Sigmoid colon (tissue), 7 donors: ENCODE data around the gene IQCE. TPM values are rescaled to one million over a fixed set of nuclear protein-coding genes. Genes with fewer than 3 reads are reported as not detected.

Experiments
- DNase-seq: peaks from one replicate; pipeline ENCODE4 v3.0.0-alpha.2; 2019
- H3K27ac ChIP-seq, 4 donors: fragments of 200-600 bp; sonication (generic); one replicate each; pipeline ENCODE4 v1.5.1; 2016 to 2019; ENCODE audit warnings: mild to moderate bottlenecking in 1 of 4
- H3K27me3 ChIP-seq, 3 donors: fragments of 200-600 bp; sonication (generic); one replicate each; pipeline ENCODE4 v1.5.1; 2019; ENCODE audit warnings: mild to moderate bottlenecking in 1 of 3
- H3K36me3 ChIP-seq, 4 donors: fragments of 200-600 bp; sonication (generic); one replicate each; pipeline ENCODE4 v1.5.1; 2016 to 2019
- H3K4me1 ChIP-seq, 4 donors: fragments of 200-600 bp; sonication (generic); one replicate each; pipeline ENCODE4 v1.5.1; 2017 to 2019
- H3K4me3 ChIP-seq, 4 donors: fragments of 200-600 bp; sonication (generic); one replicate each; pipeline ENCODE4 v1.5.1; 2017 to 2019; ENCODE audit warnings: mild to moderate bottlenecking in 2 of 4, moderate library complexity in 1 of 4
- H3K9me3 ChIP-seq, 4 donors: fragments of 200-600 bp in 3 of 4; sonication (generic) in 3 of 4; one replicate each; pipeline versions ENCODE4 v1.5.1 to v1.6.1; 2013 to 2019
- EP300 ChIP-seq, 4 donors: sonication (generic); formaldehyde crosslinking; IDR thresholded peaks; one replicate each; pipeline ENCODE4 v1.6.1; 2017; ENCODE audit warnings: antibody characterized with exemption in 4 of 4
- POLR2A ChIP-seq, 2 donors: fragments of 450-650 bp; IDR thresholded peaks; one replicate each; pipeline ENCODE4 v1.6.1; 2016; ENCODE audit warnings: antibody characterized with exemption in 2 of 2, mild to moderate bottlenecking in 2 of 2, moderate library complexity in 2 of 2
- POLR2AphosphoS5 ChIP-seq, 4 donors: sonication (generic); formaldehyde crosslinking; IDR thresholded peaks; one replicate each; pipeline ENCODE4 v1.6.1; 2017; ENCODE audit warnings: antibody characterized with exemption in 4 of 4
- WGBS, 2 donors: extraction: QIAGEN DNeasy Blood & Tissue Kit; methylation state at CpG; one replicate each; pipeline ENCODE4 v1.1.7; 2013; 5-methylcytosine and 5-hydroxymethylcytosine counted together
- intact Hi-C: fragments of 100-400 bp; cut with DNase I; formaldehyde crosslinking; loops from one replicate; pipeline ENCODE4 v1.15.1; 2023
- polyA plus RNA-seq, 3 donors: library from polyadenylated mRNA; stranded (reverse); fragments of 200-250 nt; gene quantifications; one replicate each; pipeline ENCODE4 v1.2.3, GENCODE V29; 2013
- total RNA-seq, 4 donors: library from RNA; depleted of rRNA; stranded (reverse); fragments of >200 nt; gene quantifications; one replicate each; pipeline ENCODE4 v1.1.0, GENCODE V29; 2016
- TF ChIP-seq, protein P1 (sequence below), 4 experiments: fragments of 450-650 bp in 3 of 4; fragments of 200-600 bp in 1 of 4; IDR thresholded peaks; one replicate each; pipeline ENCODE4 v1.5.1; 2016 to 2019; ENCODE audit warnings: antibody characterized with exemption in 4 of 4, mild to moderate bottlenecking in 3 of 4, moderate library complexity in 2 of 4
- donor health status: healthy with polysubstance abuse.
- donor health status: Bipolar disorder and iron deficiency.
- donor health status: healthy.

Gene IQCE
- total and polyA plus RNA-seq, 7 donors: 6.4 to 22.4 (median 9.6) TPM

DNA sequence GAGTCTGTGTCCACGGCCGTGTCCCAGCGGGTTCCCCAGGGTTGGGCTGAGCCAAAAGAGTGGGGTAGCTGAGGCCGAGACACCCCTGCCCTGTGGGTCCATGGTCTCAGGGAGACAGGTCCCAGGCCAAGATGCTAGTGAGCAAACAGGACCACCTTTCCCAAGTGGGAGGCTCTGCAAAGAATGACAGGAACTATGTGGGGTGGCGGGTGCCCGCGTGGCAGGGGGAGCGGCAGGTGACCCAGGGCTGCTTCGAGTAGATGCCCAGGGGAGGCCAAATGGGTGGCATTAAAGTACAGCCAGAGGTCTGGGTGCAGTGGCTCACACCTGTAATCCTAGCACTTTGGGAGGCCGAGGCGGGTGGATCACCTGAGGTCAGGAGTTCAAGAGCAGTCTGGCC lies 91.2 kb downstream of the IQCE start:
- intact Hi-C loops: no loop called here
- Histone ChIP-seq H3K4me3 (no peak overlapping the region), H3K4me1 (peaks cover 0 to 5% (median 2%) of the 10 kb centered on the region in 4 donors), H3K36me3 (peaks cover 0 to 32% (median 23%) of the 10 kb centered on the region in 4 donors), H3K9me3 (no peaks in the 10 kb centered on the region), H3K27me3 (no peaks in the 10 kb centered on the region), H3K27ac (no peak overlapping the region)
- DNase-seq: no peak
- 93 to 96% methylated on average over 11 of the region's 11 CpGs for WGBS, 2 donors
- TF ChIP-seq POLR2AphosphoS5 (IDR thresholded peaks at IDR 0.05) (no peak), EP300 (IDR thresholded peaks at IDR 0.05) (no peak), POLR2A (IDR thresholded peaks at IDR 0.05) (no peak)
- TF ChIP-seq, protein P1, sequence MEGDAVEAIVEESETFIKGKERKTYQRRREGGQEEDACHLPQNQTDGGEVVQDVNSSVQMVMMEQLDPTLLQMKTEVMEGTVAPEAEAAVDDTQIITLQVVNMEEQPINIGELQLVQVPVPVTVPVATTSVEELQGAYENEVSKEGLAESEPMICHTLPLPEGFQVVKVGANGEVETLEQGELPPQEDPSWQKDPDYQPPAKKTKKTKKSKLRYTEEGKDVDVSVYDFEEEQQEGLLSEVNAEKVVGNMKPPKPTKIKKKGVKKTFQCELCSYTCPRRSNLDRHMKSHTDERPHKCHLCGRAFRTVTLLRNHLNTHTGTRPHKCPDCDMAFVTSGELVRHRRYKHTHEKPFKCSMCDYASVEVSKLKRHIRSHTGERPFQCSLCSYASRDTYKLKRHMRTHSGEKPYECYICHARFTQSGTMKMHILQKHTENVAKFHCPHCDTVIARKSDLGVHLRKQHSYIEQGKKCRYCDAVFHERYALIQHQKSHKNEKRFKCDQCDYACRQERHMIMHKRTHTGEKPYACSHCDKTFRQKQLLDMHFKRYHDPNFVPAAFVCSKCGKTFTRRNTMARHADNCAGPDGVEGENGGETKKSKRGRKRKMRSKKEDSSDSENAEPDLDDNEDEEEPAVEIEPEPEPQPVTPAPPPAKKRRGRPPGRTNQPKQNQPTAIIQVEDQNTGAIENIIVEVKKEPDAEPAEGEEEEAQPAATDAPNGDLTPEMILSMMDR (IDR thresholded peaks at IDR 0.05): no peak

DNA sequence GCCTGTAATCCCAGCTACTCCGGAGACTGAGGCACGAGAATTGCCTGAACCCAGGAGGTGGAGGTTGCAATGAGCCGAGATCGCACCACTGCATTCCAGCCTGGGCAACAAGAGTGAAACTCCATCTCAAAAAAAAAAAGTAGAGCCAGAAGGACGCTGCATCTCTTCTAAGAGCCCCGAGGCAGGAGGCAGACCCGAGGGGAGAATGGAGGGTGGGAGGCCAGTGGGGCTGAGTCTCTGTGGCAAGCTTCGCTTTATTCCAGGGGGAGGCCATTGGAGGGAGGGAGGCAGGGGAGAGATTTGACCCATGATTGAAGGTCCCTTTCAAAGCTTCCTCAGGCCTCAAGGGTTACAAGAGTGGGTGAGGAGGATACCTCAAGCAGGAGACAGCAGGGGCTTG lies 91.7 kb downstream of the IQCE start:
- DNase-seq: no peak
- no peak overlapping the region for H3K27ac ChIP-seq
- 89 to 91% methylated on average over 8 of the region's 8 CpGs for WGBS, 2 donors

DNA sequence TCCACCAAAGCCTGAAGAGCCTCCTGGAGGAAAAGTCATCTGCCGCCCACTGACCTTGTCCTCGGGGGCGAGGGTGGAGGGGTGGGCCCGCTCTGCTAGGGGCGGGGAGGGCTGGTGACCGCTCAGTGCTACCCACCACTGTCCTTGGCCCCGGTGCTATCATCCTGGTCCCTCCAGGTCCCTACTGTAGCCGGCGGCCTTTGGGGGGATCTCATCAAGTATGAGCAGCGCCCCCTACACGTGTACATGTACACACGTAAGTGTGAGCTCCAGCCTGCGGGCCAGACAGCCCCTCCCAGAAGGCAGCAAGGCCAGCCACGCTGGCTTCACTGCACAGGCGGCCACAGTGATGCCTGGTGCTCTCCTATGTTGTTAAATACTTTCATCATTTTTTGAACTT lies 92.6 kb downstream of the IQCE start:
- Histone ChIP-seq H3K36me3 (peaks cover 0 to 37% (median 25%) of the 10 kb centered on the region in 4 donors), H3K27me3 (no peaks in the 10 kb centered on the region), H3K4me1 (no peaks in the 10 kb centered on the region), H3K27ac (no peak overlapping the region), H3K4me3 (no peak overlapping the region), H3K9me3 (no peaks in the 10 kb centered on the region)
- 79 to 89% methylated on average over 15 of the region's 15 CpGs for WGBS, 2 donors
- intact Hi-C loops: no loop called here
- TF ChIP-seq, protein P1 (IDR thresholded peaks at IDR 0.05): no peak
- no peak for TF ChIP-seq EP300 (IDR thresholded peaks at IDR 0.05)
- no peak for TF ChIP-seq POLR2AphosphoS5 (IDR thresholded peaks at IDR 0.05)
- TF ChIP-seq POLR2A (IDR thresholded peaks at IDR 0.05): no peak
- no peak for DNase-seq

More for the DNA sequence above, 91.7 kb downstream of the IQCE start:
- intact Hi-C loops: no loop called here
- H3K4me1 ChIP-seq: peaks cover 0 to under 1% (median 0%) of the 10 kb centered on the region in 4 donors
- TF ChIP-seq EP300 (IDR thresholded peaks at IDR 0.05): no peak
- TF ChIP-seq POLR2A (IDR thresholded peaks at IDR 0.05): no peak
- H3K4me3 ChIP-seq: no peak overlapping the region
- H3K27me3 ChIP-seq: no peaks in the 10 kb centered on the region
- no peaks in the 10 kb centered on the region for H3K9me3 ChIP-seq
- peaks cover 0 to 32% (median 23%) of the 10 kb centered on the region in 4 donors for H3K36me3 ChIP-seq

DNA sequence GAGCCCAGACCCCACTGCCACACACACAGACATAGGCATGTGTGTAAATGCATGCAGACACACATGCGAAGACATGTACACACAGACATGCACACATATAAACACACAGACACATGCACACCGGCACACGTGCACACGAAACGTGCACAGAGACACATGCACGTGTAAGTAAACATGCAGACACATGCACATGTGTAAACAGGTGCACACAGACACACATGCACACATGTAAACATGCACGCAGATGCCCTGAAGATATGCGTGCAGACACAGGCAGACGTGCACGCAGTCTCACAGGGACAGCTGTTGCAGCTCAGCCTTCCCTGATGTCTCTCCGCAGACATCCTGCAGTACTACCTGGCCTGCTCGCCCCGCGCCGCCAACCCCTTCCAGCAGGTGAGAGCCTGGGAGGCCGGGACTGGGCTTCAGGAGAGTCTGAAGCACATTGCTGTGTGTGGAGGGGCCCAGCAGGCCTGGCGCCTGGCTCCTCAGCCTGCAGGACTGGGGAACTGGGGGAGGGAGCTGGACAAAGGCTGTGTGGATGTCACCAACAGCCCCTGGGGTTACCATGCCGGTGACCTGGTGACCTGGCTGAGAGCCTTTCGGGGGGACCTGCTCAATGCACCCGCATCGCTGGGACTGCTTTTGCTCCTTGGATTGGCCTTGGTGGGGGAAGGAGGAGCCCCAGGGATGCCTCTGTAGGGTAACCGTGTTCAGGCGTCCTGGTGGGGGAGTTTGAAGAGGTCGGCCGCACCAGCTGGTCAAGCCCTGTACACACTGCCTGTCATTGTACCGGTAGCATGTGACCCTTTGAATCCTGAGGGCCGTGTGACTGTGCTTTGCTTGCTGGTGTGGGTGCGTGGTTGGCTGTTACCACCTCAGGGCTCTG lies 93.3 kb downstream of the IQCE start:
- Histone ChIP-seq H3K4me1 (no peaks in the 10 kb centered on the region), H3K4me3 (no peak overlapping the region), H3K27ac (no peak overlapping the region), H3K27me3 (no peaks in the 10 kb centered on the region), H3K9me3 (no peaks in the 10 kb centered on the region), H3K36me3 (peaks cover 0 to 39% (median 26%) of the 10 kb centered on the region in 4 donors)
- intact Hi-C loops: no loop called here
- 90 to 93% methylated on average over 28 of the region's 28 CpGs for WGBS, 2 donors
- TF ChIP-seq POLR2AphosphoS5 (IDR thresholded peaks at IDR 0.05) (no peak), POLR2A (IDR thresholded peaks at IDR 0.05) (no peak), EP300 (IDR thresholded peaks at IDR 0.05) (no peak)
- TF ChIP-seq, protein P1 (IDR thresholded peaks at IDR 0.05): no peak
- no peak for DNase-seq

DNA sequence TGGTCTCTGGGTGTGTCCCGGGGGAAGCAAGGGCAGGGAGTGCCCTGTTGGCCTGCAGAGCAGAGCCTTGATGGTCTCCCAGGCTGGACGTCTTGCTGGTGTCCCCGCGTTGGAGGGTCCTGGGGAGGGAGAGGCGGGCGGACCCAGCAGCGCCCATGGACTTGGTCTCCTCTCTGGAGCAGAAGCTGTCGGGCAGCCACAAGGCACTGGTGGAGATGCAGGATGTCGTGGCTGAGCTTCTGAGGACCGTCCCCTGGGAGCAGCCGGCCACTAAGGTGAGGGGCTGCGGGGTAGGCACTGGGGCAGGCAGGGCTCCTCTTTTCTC lies 93.9 kb downstream of the IQCE start:
- peaks cover 3 to 36% (median 21%) of the 10 kb centered on the region in 4 donors for H3K36me3 ChIP-seq
- TF ChIP-seq POLR2A (IDR thresholded peaks at IDR 0.05): no peak
- TF ChIP-seq, protein P1 (IDR thresholded peaks at IDR 0.05): no peak
- no peak for TF ChIP-seq EP300 (IDR thresholded peaks at IDR 0.05)
- no peak for TF ChIP-seq POLR2AphosphoS5 (IDR thresholded peaks at IDR 0.05)
- no peak for DNase-seq
- no peak overlapping the region for H3K4me3 ChIP-seq
- H3K27me3 ChIP-seq: no peaks in the 10 kb centered on the region
- WGBS, 2 donors: 94 to 95% methylated on average over 12 of the region's 12 CpGs
- no peaks in the 10 kb centered on the region for H3K4me1 ChIP-seq
- H3K27ac ChIP-seq: no peak overlapping the region
- H3K9me3 ChIP-seq: no peaks in the 10 kb centered on the region
- intact Hi-C loops: no loop called here
